HG02588 (cell line): ENCODE measurements around the gene ADCY4.

Source experiments
- ATAC-seq: cut with Tn5 transposase; IDR thresholded peaks from one replicate; pipeline ENCODE4 v1.9.1; 2021; ENCODE audit warnings: mild to moderate bottlenecking, moderate library complexity; ENCODE audit not compliant: unreplicated experiment

The ADCY4 gene

GRCh38 chr14:24317141-24317928 is 17.5 kb downstream of the ADCY4 start:
- ATAC-seq, result no peak

DNA sequence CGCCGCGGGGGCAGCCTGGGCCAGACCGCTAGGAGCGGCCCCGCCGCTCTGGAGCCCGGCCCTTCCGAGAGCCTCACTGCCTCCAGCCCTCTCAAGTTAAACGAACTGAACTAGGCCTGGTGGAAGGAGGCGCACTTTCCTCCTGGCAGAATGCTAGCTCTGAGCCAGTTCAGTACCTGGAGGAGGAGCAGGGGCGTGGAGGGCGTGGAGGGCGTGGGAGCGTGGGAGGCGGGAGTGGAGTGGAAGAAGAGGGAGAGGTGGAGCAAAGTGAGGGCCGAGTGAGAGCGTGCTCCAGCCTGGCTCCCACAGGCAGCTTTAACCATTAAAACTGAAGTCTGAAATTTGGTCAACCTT is 18.3 kb downstream of the ADCY4 start:
- ATAC-seq, result no peak

DNA sequence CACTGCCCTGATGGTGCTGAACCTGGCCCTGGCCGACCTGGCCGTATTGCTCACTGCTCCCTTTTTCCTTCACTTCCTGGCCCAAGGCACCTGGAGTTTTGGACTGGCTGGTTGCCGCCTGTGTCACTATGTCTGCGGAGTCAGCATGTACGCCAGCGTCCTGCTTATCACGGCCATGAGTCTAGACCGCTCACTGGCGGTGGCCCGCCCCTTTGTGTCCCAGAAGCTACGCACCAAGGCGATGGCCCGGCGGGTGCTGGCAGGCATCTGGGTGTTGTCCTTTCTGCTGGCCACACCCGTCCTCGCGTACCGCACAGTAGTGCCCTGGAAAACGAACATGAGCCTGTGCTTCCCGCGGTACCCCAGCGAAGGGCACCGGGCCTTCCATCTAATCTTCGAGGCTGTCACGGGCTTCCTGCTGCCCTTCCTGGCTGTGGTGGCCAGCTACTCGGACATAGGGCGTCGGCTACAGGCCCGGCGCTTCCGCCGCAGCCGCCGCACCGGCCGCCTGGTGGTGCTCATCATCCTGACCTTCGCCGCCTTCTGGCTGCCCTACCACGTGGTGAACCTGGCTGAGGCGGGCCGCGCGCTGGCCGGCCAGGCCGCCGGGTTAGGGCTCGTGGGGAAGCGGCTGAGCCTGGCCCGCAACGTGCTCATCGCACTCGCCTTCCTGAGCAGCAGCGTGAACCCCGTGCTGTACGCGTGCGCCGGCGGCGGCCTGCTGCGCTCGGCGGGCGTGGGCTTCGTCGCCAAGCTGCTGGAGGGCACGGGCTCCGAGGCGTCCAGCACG is 18.9 kb downstream of the ADCY4 start:
- no peak for ATAC-seq

DNA sequence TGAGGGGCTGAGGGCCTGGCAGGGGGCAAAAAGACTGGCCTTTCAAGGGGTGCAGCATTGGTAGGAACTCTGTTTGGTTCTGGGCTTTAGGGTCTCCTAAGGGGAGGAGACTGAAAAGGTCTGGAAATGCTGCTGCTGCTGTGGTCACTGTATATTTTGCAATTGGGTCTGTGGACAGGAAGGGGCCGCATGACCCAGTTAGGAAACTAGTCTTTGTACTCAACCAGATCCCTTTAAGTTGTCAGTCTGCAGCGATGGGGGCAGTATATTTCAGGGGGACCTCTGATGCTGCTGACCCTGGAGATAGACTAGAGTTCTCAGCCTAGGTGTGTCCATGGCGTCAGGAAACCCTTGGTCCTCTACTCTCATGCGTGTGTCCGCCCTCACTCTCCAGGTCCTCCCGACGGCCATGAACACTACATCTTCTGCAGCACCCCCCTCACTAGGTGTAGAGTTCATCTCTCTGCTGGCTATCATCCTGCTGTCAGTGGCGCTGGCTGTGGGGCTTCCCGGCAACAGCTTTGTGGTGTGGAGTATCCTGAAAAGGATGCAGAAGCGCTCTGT is 19.5 kb downstream of the ADCY4 start:
- ATAC-seq, result no peak

DNA sequence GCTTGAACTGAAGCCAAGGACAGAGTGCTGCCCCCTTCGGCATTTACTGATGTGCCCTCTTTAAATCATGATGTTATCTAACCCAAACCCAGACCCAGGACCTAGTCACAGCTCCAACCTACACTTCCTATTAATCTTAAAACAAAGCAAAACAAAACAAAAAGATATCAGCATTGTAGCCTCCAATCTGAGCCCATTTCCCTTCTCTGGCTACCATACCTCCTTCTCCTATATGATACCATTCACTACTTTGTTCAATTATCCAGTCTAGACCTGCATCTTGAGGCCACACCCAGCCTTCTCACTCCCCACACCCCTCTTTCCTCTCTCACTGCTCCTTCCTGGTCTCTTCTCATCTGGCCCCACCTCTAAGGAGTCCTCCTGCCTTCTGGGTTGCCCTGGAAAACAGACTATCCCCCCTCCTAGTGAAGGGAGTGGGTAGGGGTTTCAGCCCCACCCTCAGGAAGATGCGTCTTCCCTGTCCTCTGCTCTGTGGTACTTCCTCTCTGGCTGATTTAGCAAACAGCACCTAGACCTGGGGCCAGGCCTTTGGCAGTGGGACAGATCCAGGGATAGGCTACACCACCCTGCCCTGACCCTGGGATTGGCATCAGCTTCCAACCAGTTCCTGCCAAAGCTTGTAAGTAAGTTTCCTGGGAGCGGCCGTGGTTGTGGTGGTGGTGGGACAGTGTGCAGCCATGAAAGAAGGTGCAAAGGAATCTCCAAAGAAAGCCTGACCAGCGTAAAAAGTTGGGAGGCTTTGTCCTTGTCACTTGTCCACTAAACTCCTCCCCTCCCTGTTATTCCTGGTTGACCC is 20.3 kb downstream of the ADCY4 start:
- ATAC-seq, result no peak

DNA sequence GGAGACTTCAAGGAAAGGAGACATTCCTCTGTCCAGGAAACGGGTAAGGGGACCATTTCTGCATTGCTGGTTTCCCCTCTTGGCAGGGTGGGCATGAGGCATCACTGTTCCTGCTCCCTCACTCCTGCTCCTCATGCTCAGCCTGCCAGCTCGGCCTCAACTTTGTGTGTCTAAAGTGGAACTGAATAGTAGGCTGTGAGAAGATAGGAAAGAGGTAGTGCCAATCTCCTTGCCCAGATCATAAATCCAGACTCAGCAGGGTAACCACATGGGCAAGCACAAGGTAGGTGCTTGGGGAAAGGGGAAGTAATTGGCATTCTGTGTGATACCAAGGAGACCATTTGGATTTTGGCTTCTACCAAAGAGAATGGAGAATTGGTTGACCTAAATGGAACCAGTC is 21.0 kb downstream of the ADCY4 start:
- no peak for ATAC-seq

DNA sequence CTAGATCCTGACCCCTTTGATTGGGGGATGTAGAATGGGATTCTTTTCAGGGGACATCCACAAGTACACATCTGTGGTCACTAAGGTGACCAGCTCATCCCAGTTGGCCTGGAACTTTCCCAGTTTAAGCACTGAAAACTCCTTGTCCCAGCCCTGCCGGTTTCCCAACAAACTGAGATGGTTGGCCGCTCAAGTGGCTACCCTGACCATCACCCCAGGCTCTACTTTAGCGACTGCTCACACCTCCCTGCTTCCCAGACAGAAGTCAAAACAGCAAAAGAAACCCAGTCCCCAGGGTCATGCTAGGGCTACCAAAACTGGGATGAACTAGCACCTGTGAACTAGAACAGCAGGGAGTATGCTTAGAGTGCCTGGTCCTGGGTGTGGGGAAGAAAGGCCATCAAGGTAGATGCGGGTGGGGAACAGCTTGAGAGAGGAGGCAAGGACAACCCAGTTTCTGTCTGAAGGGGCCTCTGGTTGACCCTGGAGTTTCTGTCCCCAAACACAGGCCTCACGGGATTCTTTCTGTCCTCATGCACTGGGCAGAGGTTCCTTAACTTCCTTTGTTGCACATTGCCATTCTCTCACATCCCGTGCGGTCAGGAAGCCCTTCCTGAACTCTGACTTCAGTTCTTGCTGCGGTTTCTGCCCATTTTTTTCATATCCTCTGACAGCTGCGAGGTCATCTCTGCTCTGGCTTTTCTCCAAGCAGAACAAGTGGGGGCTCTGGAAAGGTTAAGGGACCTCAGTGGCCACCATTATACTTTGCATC is 21.9 kb downstream of the ADCY4 start:
- ATAC-seq, result no peak

DNA sequence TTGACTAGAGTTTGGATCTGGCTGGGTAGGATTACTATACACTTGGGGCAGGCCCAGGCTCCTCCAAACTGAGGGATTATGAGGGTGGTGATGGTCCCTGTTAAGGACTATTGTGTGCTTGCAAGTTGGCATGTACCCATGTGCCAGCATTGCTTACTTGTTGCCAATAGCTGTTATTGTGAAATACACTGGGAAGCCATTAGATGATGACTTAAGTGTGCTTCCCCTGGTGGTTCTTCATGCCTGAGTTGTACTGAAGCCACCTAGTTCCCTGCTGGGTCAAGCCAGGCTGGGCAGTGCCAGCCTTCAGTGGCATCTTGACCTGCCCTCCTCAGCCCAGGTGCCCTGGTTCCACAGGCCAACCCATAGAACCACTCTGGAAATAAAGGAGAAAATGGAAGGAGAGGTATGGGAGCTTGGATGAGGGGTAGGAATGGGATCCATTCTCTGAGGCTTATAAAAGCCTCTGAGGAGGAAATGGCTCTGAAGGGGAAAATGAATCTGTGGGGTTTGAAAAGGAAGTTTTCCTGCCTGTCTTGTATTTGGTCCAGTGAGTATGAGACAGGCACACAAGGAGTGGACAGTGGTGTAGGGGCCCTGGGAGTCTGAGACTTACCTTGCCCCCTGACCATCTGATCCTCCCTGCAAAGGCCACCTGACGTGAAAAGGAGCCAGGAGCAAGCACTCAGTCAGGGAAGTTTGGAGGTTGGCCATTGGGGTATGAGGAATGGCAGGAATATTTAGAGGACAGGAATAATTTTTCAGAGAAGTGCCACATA is 22.8 kb downstream of the ADCY4 start:
- no peak for ATAC-seq

DNA sequence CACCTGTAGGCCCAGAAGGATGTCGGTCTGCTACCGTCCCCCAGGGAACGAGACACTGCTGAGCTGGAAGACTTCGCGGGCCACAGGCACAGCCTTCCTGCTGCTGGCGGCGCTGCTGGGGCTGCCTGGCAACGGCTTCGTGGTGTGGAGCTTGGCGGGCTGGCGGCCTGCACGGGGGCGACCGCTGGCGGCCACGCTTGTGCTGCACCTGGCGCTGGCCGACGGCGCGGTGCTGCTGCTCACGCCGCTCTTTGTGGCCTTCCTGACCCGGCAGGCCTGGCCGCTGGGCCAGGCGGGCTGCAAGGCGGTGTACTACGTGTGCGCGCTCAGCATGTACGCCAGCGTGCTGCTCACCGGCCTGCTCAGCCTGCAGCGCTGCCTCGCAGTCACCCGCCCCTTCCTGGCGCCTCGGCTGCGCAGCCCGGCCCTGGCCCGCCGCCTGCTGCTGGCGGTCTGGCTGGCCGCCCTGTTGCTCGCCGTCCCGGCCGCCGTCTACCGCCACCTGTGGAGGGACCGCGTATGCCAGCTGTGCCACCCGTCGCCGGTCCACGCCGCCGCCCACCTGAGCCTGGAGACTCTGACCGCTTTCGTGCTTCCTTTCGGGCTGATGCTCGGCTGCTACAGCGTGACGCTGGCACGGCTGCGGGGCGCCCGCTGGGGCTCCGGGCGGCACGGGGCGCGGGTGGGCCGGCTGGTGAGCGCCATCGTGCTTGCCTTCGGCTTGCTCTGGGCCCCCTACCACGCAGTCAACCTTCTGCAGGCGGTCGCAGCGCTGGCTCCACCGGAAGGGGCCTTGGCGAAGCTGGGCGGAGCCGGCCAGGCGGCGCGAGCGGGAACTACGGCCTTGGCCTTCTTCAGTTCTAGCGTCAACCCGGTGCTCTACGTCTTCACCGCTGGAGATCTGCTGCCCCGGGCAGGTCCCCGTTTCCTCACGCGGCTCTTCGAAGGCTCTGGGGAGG is 23.9 kb downstream of the ADCY4 start, which contains the start of gene LTB4R:
TSS of gene LTB4R (plus strand) at position 857 of the 959 bp plus-strand sequence. CDS start 4,150 bp downstream, outside the sequence.
- ATAC-seq, result peak; percentile 53

DNA sequence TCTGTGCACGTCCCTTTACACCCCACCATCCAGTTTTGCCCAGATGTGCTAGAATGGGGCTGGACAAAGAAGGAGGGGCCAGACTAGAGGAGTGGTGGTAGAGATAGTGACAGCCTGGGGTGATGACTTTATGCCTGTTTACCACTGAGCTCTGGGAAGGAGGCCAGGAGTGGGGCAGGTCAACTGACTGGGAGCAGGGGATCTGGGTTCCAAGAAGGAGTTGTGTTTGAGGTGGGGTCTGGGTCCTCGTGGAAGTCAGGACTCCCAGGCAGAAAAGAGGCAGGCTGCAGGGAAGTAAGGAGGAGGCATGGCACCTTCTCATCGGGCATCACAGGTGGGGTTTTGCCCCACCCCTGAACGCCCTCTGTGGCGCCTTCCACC is 24.6 kb downstream of the ADCY4 start:
- no peak for ATAC-seq

DNA sequence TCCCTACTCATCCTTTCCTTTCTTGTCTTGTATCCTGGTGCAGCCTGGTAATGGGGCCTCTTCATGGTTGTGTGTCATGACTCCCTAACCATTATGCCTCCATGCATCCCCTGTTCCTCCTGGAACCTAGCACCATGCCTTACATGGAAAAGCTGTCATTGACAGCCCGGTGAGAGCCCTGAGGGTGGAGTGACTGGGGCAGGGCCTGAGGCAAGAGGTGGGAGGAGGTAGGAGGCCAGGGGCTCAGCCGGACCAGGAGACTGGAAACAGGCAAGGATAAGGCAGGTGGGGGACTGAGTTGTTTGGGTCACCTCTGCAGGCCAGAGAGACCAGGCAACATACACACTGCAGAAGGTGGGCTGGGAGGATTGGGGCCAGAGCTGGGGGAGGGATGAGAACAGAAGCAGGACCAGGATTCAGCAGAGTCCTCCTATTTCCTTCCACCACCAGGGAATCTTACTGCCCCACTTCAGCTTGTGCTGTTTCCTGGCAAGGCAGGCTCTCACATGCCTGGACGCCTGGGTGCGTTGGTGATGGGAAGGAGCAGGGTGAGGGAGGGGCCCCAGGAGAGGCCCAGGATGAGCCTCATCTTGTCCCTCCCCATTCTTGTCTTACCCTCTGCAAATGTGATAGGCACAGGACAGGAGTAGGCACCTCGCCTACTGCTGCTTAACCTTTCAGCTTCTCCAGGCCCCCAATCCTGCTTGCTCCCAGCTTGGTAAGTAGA is 25.2 kb downstream of the ADCY4 start, which contains the start of gene LTB4R2:
TSS of gene LTB4R2 (plus strand) at position 603 of the 727 bp plus-strand sequence. CDS start 525 bp downstream, outside the sequence.
- ATAC-seq, result no peak

GRCh38 chr14:24308342-24309124 is 26.3 kb downstream of the ADCY4 start:
- ATAC-seq, result no peak

DNA sequence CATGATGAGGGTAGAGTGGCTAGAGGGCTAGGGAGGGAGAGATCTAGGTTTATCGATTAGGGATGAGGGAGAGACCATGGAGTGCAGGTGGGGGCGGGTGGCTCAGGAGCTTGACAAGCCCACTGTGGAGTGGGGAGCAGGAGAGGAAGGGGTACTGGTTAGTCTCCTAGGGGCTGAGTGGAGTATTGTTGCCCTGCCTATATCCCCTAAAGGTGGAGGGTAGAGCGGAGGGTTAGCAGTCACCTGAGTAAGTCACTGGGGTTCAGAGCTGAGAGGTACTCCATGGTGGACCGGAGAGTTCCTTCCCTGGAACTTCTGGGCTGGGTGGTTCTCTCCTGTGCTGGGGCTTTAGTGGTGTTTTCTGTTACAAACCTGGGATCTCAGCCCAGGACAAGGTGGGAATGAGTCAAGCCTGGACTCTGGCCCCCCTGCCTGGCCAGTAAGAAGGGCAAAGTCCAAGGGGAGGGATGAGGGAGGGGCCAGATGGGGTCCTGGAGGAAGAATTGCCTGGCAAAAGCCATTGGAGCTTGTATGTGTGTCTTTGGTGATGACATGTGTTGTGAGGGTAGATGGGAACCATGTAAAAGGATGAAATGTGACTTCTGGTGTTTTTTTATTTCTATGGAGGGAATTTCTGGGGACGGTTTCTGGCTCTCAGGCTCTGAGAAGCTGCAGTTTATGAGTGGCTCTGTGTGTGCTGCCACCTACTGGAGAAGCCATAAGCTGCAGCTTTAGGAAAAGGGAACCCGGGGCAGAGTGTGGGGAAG is 27.1 kb downstream of the ADCY4 start, which contains the start of gene CIDEB:
TSS of gene CIDEB (minus strand) at position 403 of the 767 bp plus-strand sequence. CDS start at position 284, 119 bp downstream.
- ATAC-seq, result no peak

DNA sequence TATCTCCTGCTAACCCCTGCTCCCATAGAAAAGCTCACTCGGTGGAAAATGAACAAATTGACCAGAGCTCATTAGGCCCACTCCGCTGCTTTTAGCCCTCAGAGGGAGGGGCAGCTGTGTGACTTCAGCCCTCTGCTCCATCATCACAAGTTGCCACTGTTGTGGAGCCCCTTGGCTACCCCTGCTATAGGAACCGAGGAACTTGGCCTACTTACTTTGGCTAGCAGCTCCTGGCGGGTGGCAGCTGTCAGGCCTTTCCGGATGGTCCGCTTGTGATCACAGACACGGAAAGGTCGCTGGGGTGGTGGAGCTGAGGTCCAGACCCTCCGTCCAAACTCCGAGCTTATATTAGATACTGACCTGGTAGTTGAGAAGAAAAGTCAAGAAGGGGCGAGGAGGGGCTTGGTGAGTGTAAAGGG is 27.7 kb downstream of the ADCY4 start:
- ATAC-seq, result no peak

DNA sequence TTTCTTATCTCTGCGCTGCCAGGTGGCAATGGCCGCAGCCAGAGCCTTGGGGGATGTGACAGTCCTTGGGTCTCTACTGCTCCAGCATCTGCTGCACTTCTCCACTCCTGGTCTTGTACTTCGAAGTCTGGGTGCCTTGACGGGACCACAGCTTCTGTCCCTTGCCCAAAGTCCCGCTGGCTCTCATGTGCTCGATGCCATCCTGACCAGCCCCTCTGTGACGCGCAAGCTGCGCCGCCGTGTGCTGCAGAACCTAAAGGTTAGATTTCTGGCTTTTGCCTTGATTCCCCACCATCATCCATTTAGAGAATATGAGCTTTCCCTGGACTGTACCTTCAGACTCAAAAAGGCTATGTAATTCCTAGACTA is 30.9 kb downstream of the ADCY4 start:
- no peak for ATAC-seq
